Fibroblast of lung (primary cell): ENCODE data around the gene OSBPL6.

Experiments used
- CTCF ChIP-seq, 2 donors: IDR thresholded peaks in 1 of 2; conservative IDR thresholded peaks in 1 of 2; 1 replicate in 1 of 2; 2 replicates in 1 of 2; pipeline ENCODE4 v1.5.1; 2011 to 2012; ENCODE audit warnings: low read length in 2 of 2, control low read depth in 1 of 2, inconsistent platforms in 1 of 2, low read depth in 1 of 2, mild to moderate bottlenecking in 1 of 2
- EZH2 ChIP-seq: IDR thresholded peaks from 2 replicates; pipeline ENCODE4 v1.5.1; 2012; ENCODE audit warnings: low read length, control low read depth, mild to moderate bottlenecking; ENCODE audit errors: missing control alignments

GRCh38 chr2:178197791-178198190, 3.5 kb downstream of the OSBPL6 start:
- TF ChIP-seq CTCF (conservative IDR thresholded peaks at IDR 0.05 in 1 of 2, IDR thresholded peaks at IDR 0.05 in 1 of 2; ENCODE audit: low read depth in 1 of 2, low read length in 2 of 2), result no peak
- no peak for TF ChIP-seq EZH2
